Neuronal stem cell (in vitro differentiated cells): Measurements from ENCODE around the gene RFT1.

Experiments used
- DNase-seq: peaks from one replicate; pipeline ENCODE4 v3.0.0-alpha.2; 2013; ENCODE audit warnings: low spot score
- H2AFZ ChIP-seq: one replicate; pipeline ENCODE4 v1.6.1; 2013; ENCODE audit warnings: mild to moderate bottlenecking, low read length, inconsistent platforms
- H2AK5ac ChIP-seq: 2 replicates; pipeline ENCODE4 v1.6.1; 2013; ENCODE audit warnings: low read depth, mild to moderate bottlenecking, inconsistent platforms, low read length, moderate library complexity, mixed read lengths
- H2BK120ac ChIP-seq: 2 replicates; pipeline ENCODE4 v1.6.1; 2013; ENCODE audit warnings: low read depth, mild to moderate bottlenecking, inconsistent platforms, low read length, moderate library complexity, mixed read lengths
- H2BK12ac ChIP-seq: one replicate; pipeline ENCODE4 v1.6.1; 2013; ENCODE audit warnings: low read length, inconsistent platforms
- H2BK15ac ChIP-seq: 2 replicates; pipeline ENCODE4 v1.6.1; 2013; ENCODE audit warnings: mild to moderate bottlenecking, low read length, inconsistent platforms, mixed read lengths
- H2BK5ac ChIP-seq: one replicate; pipeline ENCODE4 v1.6.1; 2013; ENCODE audit warnings: inconsistent platforms, mild to moderate bottlenecking, low read length, moderate library complexity
- H3K14ac ChIP-seq: one replicate; pipeline ENCODE4 v1.6.1; 2013; ENCODE audit warnings: low read length, inconsistent platforms
- H3K18ac ChIP-seq: 2 replicates; pipeline ENCODE4 v1.6.1; 2013; ENCODE audit warnings: low read length, inconsistent platforms
- H3K23ac ChIP-seq: 2 replicates; pipeline ENCODE4 v1.6.1; 2013; ENCODE audit warnings: low read depth, mild to moderate bottlenecking, mixed read lengths, low read length, inconsistent platforms; ENCODE audit not compliant: poor library complexity
- H3K27ac ChIP-seq: replicated peaks from 3 replicates; pipeline ENCODE4 v1.5.1; 2013; ENCODE audit warnings: low read length, inconsistent platforms
- H3K27me3 ChIP-seq, 3 experiments: 2 replicates each; pipeline ENCODE4 v1.6.1; 2013; ENCODE audit warnings: low read length in 3 of 3, mild to moderate bottlenecking in 2 of 3, inconsistent platforms in 1 of 3, low read depth in 1 of 3, mixed read lengths in 1 of 3, moderate library complexity in 1 of 3; ENCODE audit not compliant: control insufficient read depth in 3 of 3, insufficient read depth in 3 of 3
- H3K36me3 ChIP-seq, 2 donors: replicated peaks in 1 of 2; 2 replicates each; pipeline ENCODE4 v1.6.1; 2013; ENCODE audit warnings: low read length in 2 of 2; ENCODE audit not compliant: control insufficient read depth in 2 of 2, insufficient read depth in 2 of 2
- H3K4ac ChIP-seq: 2 replicates; pipeline ENCODE4 v1.6.1; 2013; ENCODE audit warnings: inconsistent platforms, mild to moderate bottlenecking, low read length, moderate library complexity
- H3K4me1 ChIP-seq, 2 donors: 1 replicate in 1 of 2; 2 replicates in 1 of 2; pipeline ENCODE4 v1.6.1; 2013; ENCODE audit warnings: low read length in 2 of 2, low read depth in 1 of 2; ENCODE audit not compliant: control insufficient read depth in 2 of 2, insufficient read depth in 1 of 2
- H3K4me2 ChIP-seq: one replicate; pipeline ENCODE4 v1.6.1; 2013; ENCODE audit warnings: mild to moderate bottlenecking, low read length, inconsistent platforms; ENCODE audit not compliant: insufficient read depth, poor library complexity, severe bottlenecking
- H3K4me3 ChIP-seq, 2 donors: 2 replicates each; pipeline ENCODE4 v1.5.1; 2013; ENCODE audit warnings: low read length in 2 of 2, mild to moderate bottlenecking in 2 of 2, inconsistent platforms in 1 of 2, moderate library complexity in 1 of 2
- H3K79me1 ChIP-seq: one replicate; pipeline ENCODE4 v1.6.1; 2013; ENCODE audit warnings: low read depth, mild to moderate bottlenecking, inconsistent platforms, low read length, moderate library complexity
- H3K9ac ChIP-seq: one replicate; pipeline ENCODE4 v1.6.1; 2013; ENCODE audit warnings: mild to moderate bottlenecking, low read depth, low read length, inconsistent platforms; ENCODE audit not compliant: poor library complexity
- H3K9me3 ChIP-seq, 2 donors: replicated peaks in 1 of 2; 2 replicates each; pipeline versions ENCODE3 to v1.6.1; 2013; ENCODE audit warnings: low read length in 2 of 2, mild to moderate bottlenecking in 2 of 2, inconsistent platforms in 1 of 2, low read depth in 1 of 2, mixed read lengths in 1 of 2, moderate library complexity in 1 of 2; ENCODE audit not compliant: control insufficient read depth in 2 of 2, insufficient read depth in 1 of 2
- H4K8ac ChIP-seq: one replicate; pipeline ENCODE4 v1.6.1; 2013; ENCODE audit warnings: low read depth, mild to moderate bottlenecking, inconsistent platforms, low read length, moderate library complexity
- H4K91ac ChIP-seq: one replicate; pipeline ENCODE4 v1.6.1; 2013; ENCODE audit warnings: low read length, low read depth, mild to moderate bottlenecking, inconsistent platforms; ENCODE audit not compliant: poor library complexity
- WGBS, 2 donors: extraction: QIAGEN DNeasy Blood & Tissue Kit; methylation state at CpG; one replicate each; pipeline ENCODE4 v1.1.7; 2013; ENCODE audit warnings: missing lambda C conversion rate in 2 of 2, mixed read lengths in 1 of 2; ENCODE audit not compliant: insufficient read length in 2 of 2, insufficient replicate concordance in 1 of 2; ENCODE audit errors: extremely low coverage in 2 of 2; 5-methylcytosine and 5-hydroxymethylcytosine counted together

The RFT1 gene

GRCh38 chr3:53129344-53129743 is 891 bp downstream of the RFT1 start:
- Histone ChIP-seq H3K27ac (no peak overlapping the region), H3K9ac (no peak overlapping the region)

GRCh38 chr3:53126601-53127000 is 3.6 kb downstream of the RFT1 start:
- no CpG with 5 or more reads among the region's 2 CpGs for WGBS, 2 donors
- no peak overlapping the region for H2BK12ac ChIP-seq
- no peak overlapping the region for H3K4ac ChIP-seq

More at GRCh38 chr3:53129344-53129743, 891 bp downstream of the RFT1 start:
- Histone ChIP-seq H2BK5ac (no peak overlapping the region), H2BK12ac (no peak overlapping the region), H2AFZ (peak overlapping the region; percentile 81), H3K4me1 (peaks cover 0 to 5% of the 10 kb centered on the region in 2 donors), H4K91ac (no peak overlapping the region), H3K14ac (no peak overlapping the region), H3K4ac (no peak overlapping the region), H2AK5ac (no peak overlapping the region), H3K9me3 (no peaks in the 10 kb centered on the region), H3K4me3 (peak overlapping the region in 1 of 2 donors; percentile 76), H3K36me3 (peaks cover 10 to 24% of the 10 kb centered on the region in 2 donors), H3K27me3 (no peaks in the 10 kb centered on the region), H2BK15ac (no peak overlapping the region), H2BK120ac (no peak overlapping the region), H3K23ac (no peak overlapping the region), H4K8ac (no peak overlapping the region), H3K79me1 (peaks cover 6% of the 10 kb centered on the region), H3K4me2 (peak overlapping the region; percentile 78), H3K18ac (no peak overlapping the region)
- no peak for DNase-seq
- WGBS, 2 donors: no CpG with 5 or more reads among the region's 3 CpGs

DNA sequence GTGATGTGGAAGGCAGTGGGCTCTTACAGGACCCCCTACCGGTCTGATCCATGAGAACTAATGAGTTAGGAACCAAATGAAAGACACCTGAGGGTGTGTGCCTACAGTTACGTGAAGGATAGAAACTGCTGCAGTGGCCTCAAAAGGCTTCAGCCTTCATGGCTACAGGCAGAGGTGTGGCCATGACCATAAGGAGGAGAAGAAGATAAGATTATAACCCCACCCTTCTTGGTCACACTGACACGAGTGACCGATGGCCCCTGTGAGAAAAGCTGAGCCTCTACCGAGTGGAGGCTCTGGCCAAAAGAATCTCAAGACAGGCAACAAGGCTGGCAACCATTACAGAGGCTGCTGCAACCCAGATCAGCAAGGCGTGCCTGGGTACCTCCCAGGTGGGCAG is 6.3 kb downstream of the RFT1 start:
- Histone ChIP-seq H3K27ac (no peak overlapping the region), H3K4me3 (no peak overlapping the region), H3K79me1 (no peaks in the 10 kb centered on the region), H2AFZ (no peak overlapping the region), H2BK12ac (no peak overlapping the region), H3K27me3 (no peaks in the 10 kb centered on the region), H3K9ac (no peak overlapping the region), H2BK5ac (no peak overlapping the region), H3K14ac (no peak overlapping the region), H3K9me3 (no peaks in the 10 kb centered on the region), H4K8ac (no peak overlapping the region), H2BK120ac (no peak overlapping the region), H3K36me3 (peaks cover 42 to 78% of the 10 kb centered on the region in 2 donors), H2BK15ac (no peak overlapping the region), H3K23ac (no peak overlapping the region), H3K4ac (no peak overlapping the region), H2AK5ac (no peak overlapping the region), H3K18ac (no peak overlapping the region), H3K4me1 (no peaks in the 10 kb centered on the region), H3K4me2 (no peak overlapping the region), H4K91ac (no peak overlapping the region)
- no peak for DNase-seq
- no CpG with 5 or more reads among the region's 6 CpGs for WGBS, 2 donors

More at GRCh38 chr3:53126601-53127000, 3.6 kb downstream of the RFT1 start:
- no peak overlapping the region for H2AK5ac ChIP-seq
- no peaks in the 10 kb centered on the region for H3K9me3 ChIP-seq
- H3K27ac ChIP-seq: no peak overlapping the region
- no peak overlapping the region for H2BK120ac ChIP-seq
- H3K27me3 ChIP-seq: no peaks in the 10 kb centered on the region
- H4K91ac ChIP-seq: no peak overlapping the region
- no peak overlapping the region for H2BK5ac ChIP-seq
- no peak overlapping the region for H2AFZ ChIP-seq
- H3K18ac ChIP-seq: no peak overlapping the region
- no peak overlapping the region for H3K23ac ChIP-seq
- no peak overlapping the region for H2BK15ac ChIP-seq
- peaks cover 0 to 5% of the 10 kb centered on the region in 2 donors for H3K4me1 ChIP-seq
- no peak for DNase-seq
- no peak overlapping the region for H3K14ac ChIP-seq
- H3K79me1 ChIP-seq: peaks cover 6% of the 10 kb centered on the region
- no peak overlapping the region for H3K4me3 ChIP-seq
- no peak overlapping the region for H3K9ac ChIP-seq
- no peak overlapping the region for H4K8ac ChIP-seq
- no peak overlapping the region for H3K4me2 ChIP-seq
- H3K36me3 ChIP-seq: peaks cover 29 to 51% of the 10 kb centered on the region in 2 donors

GRCh38 chr3:53123510-53123909 is 6.7 kb downstream of the RFT1 start:
- WGBS, 2 donors: no CpG with 5 or more reads among the region's 8 CpGs
- Histone ChIP-seq H3K9ac (no peak overlapping the region), H2BK12ac (no peak overlapping the region), H3K9me3 (no peaks in the 10 kb centered on the region), H4K8ac (no peak overlapping the region), H3K18ac (no peak overlapping the region), H4K91ac (no peak overlapping the region), H3K23ac (no peak overlapping the region), H3K4me2 (no peak overlapping the region), H3K27ac (no peak overlapping the region), H2AFZ (no peak overlapping the region), H3K27me3 (no peaks in the 10 kb centered on the region), H2BK120ac (no peak overlapping the region), H3K4me3 (no peak overlapping the region), H3K14ac (no peak overlapping the region), H3K4me1 (no peaks in the 10 kb centered on the region), H2AK5ac (no peak overlapping the region), H3K4ac (no peak overlapping the region), H2BK5ac (no peak overlapping the region), H3K36me3 (peaks cover 43 to 82% of the 10 kb centered on the region in 2 donors), H2BK15ac (no peak overlapping the region), H3K79me1 (no peaks in the 10 kb centered on the region)
- no peak for DNase-seq
